Inferior parietal cortex (tissue), 1 donor: Measurements from ENCODE around the gene MPV17L.
"Not testable (repeated sequence)": the region's sequence is repeated elsewhere in the genome, so short reads cannot be mapped to it uniquely, and the experiment has no call there.

Source experiments
- DNase-seq: peaks from one replicate; pipeline ENCODE4 v3.0.0-alpha.2; 2016; ENCODE audit errors: extremely low spot score

Gene MPV17L

GRCh38 chr16:15451098-15451731, 55.7 kb downstream of the MPV17L start:
- DNase-seq: no peak

- no peak for DNase-seq
Measured at GRCh38 chr16:15452246-15452855, 56.8 kb downstream of the MPV17L start.

GRCh38 chr16:15453296-15453695, 57.7 kb downstream of the MPV17L start:
- not testable (repeated sequence) for DNase-seq

GRCh38 chr16:15454933-15455332, 59.4 kb downstream of the MPV17L start:
- DNase-seq: not testable (repeated sequence)

GRCh38 chr16:15457400-15457799, 61.8 kb downstream of the MPV17L start:
- DNase-seq: no peak

GRCh38 chr16:15457958-15458357, 62.4 kb downstream of the MPV17L start:
- DNase-seq: no peak

GRCh38 chr16:15459791-15460190, 64.2 kb downstream of the MPV17L start:
- no peak for DNase-seq

GRCh38 chr16:15460601-15461000, 65.0 kb downstream of the MPV17L start:
- DNase-seq: no peak

GRCh38 chr16:15461376-15461775, 65.8 kb downstream of the MPV17L start:
- no peak for DNase-seq
